Posterior cingulate gyrus (tissue), 11 donors: ENCODE measurements around the gene CSNK1G2.

Experiments used
- DNase-seq, 10 donors: peaks; one replicate each; pipeline versions ENCODE4 v3.0.0 to v3.0.0-alpha.2; 2020 to 2021; ENCODE audit warnings: mixed read lengths in 3 of 10
- intact Hi-C: fragments of 100-400 bp; cut with DNase I; formaldehyde crosslinking; loops from one replicate; pipeline ENCODE4 v1.15.1; 2023

The CSNK1G2 gene

GRCh38 chr19:1942934-1943555 lies 2.1 kb downstream of the CSNK1G2 start:
- intact Hi-C loops: no loop called here
- peak in 1 of 10 donors; percentile 67 for DNase-seq

- no peak for DNase-seq
- intact Hi-C loops: no loop called here
Measured at GRCh38 chr19:1943661-1944087, 2.7 kb downstream of the CSNK1G2 start.

GRCh38 chr19:1944088-1944915 lies 3.3 kb downstream of the CSNK1G2 start:
- intact Hi-C loops: no loop called here
- peak in 2 of 10 donors; percentile 80 to 84 for DNase-seq

- DNase-seq: peak in 1 of 10 donors; percentile 62
- intact Hi-C loops: no loop called here
Measured at GRCh38 chr19:1944916-1945561, 4.1 kb downstream of the CSNK1G2 start.

- intact Hi-C loops: no loop called here
- peak in 4 of 10 donors; percentile 40 to 92 (median 70) for DNase-seq
Measured at GRCh38 chr19:1945899-1946298, 4.9 kb downstream of the CSNK1G2 start.

GRCh38 chr19:1947651-1948209 lies 6.8 kb downstream of the CSNK1G2 start:
- peak in 1 of 10 donors; percentile 78 for DNase-seq
- intact Hi-C loops: no loop called here

GRCh38 chr19:1949304-1950101 lies 8.5 kb downstream of the CSNK1G2 start:
- intact Hi-C loops: no loop called here
- peak in 1 of 10 donors; percentile 67 for DNase-seq

- DNase-seq: peak in 1 of 10 donors; percentile 80
- intact Hi-C loops: no loop called here
Measured at GRCh38 chr19:1950640-1951039, 9.7 kb downstream of the CSNK1G2 start.

- intact Hi-C loops: no loop called here
- DNase-seq: peak in 1 of 10 donors; percentile 78
Measured at GRCh38 chr19:1952635-1953034, 11.7 kb downstream of the CSNK1G2 start.

- intact Hi-C loops: no loop called here
- peak in 1 of 10 donors; percentile 72 for DNase-seq
Measured at GRCh38 chr19:1953037-1953436, 12.1 kb downstream of the CSNK1G2 start.

- intact Hi-C loops: no loop called here
- DNase-seq: peak in 1 of 10 donors; percentile 77
Measured at GRCh38 chr19:1953441-1954094, 12.6 kb downstream of the CSNK1G2 start.

GRCh38 chr19:1954532-1954933 lies 13.6 kb downstream of the CSNK1G2 start:
- DNase-seq: peak in 2 of 10 donors; percentile 70 to 72
- intact Hi-C loops: no loop called here

GRCh38 chr19:1955171-1956121 lies 14.5 kb downstream of the CSNK1G2 start:
- intact Hi-C loops: no loop called here

GRCh38 chr19:1956122-1956494 lies 15.1 kb downstream of the CSNK1G2 start:
- intact Hi-C loops: no loop called here
- peak in 1 of 10 donors; percentile 75 for DNase-seq

More at GRCh38 chr19:1955171-1956121, 14.5 kb downstream of the CSNK1G2 start:
- DNase-seq: peak in 2 of 10 donors; percentile 73 to 78

GRCh38 chr19:1956868-1957492 lies 16.0 kb downstream of the CSNK1G2 start:
- intact Hi-C loops: no loop called here
- peak; percentile 77 to 98 (median 86) for DNase-seq

GRCh38 chr19:1957562-1958248 lies 16.7 kb downstream of the CSNK1G2 start:
- intact Hi-C loops: no loop called here
- DNase-seq: peak in 1 of 10 donors; percentile 66

GRCh38 chr19:1959928-1960589 lies 19.1 kb downstream of the CSNK1G2 start:
- intact Hi-C loops: no loop called here

More at GRCh38 chr19:1959928-1960589, 19.1 kb downstream of the CSNK1G2 start:
- peak in 1 of 10 donors; percentile 67 for DNase-seq
